ENCODE results near the gene AGBL4. TPM values are rescaled to one million over a fixed set of nuclear protein-coding genes. Genes with fewer than 3 reads are reported as not detected.

AGBL4 gene
- total RNA-seq, 1 donor from 2014 or later: 3.1 TPM

GRCh38 chr1:49630156-49630555 lies 393.6 kb downstream of the AGBL4 start:
- peaks cover 52% of the 10 kb centered on the region for H3K9me3 Mint-ChIP-seq (ENCODE audit: low read depth)
- no peak overlapping the region for H3K27ac Mint-ChIP-seq
- H3K4me3 Mint-ChIP-seq (ENCODE audit: low read depth): no peak overlapping the region

GRCh38 chr1:49627781-49628180 lies 396.0 kb downstream of the AGBL4 start:
- H3K9me3 Mint-ChIP-seq (ENCODE audit: low read depth): peaks cover 65% of the 10 kb centered on the region
- H3K4me3 Mint-ChIP-seq (ENCODE audit: low read depth): no peak overlapping the region
- DNase-seq (ENCODE audit: low spot score, unreplicated experiment): no peak
- no peaks in the 10 kb centered on the region for H3K4me1 Mint-ChIP-seq (ENCODE audit: low read depth)
- no peak overlapping the region for H3K27ac Mint-ChIP-seq
- no peaks in the 10 kb centered on the region for H3K27me3 Mint-ChIP-seq
- no peak for TF ChIP-seq CTCF (IDR thresholded peaks at IDR 0.05; ENCODE audit: unreplicated experiment)
- peaks cover 5% of the 10 kb centered on the region for H3K36me3 Mint-ChIP-seq (ENCODE audit: insufficient read depth)

More at GRCh38 chr1:49630156-49630555, 393.6 kb downstream of the AGBL4 start:
- Mint-ChIP-seq H3K27me3 (no peaks in the 10 kb centered on the region), H3K36me3 (ENCODE audit: insufficient read depth) (peaks cover 5% of the 10 kb centered on the region), H3K4me1 (ENCODE audit: low read depth) (no peaks in the 10 kb centered on the region)
- DNase-seq (ENCODE audit: low spot score, unreplicated experiment): no peak
- TF ChIP-seq CTCF (IDR thresholded peaks at IDR 0.05; ENCODE audit: unreplicated experiment): no peak

GRCh38 chr1:49626472-49626871 lies 397.3 kb downstream of the AGBL4 start:
- Mint-ChIP-seq H3K4me3 (ENCODE audit: low read depth) (no peak overlapping the region), H3K27ac (no peak overlapping the region), H3K36me3 (ENCODE audit: insufficient read depth) (peaks cover 4% of the 10 kb centered on the region), H3K4me1 (ENCODE audit: low read depth) (no peaks in the 10 kb centered on the region), H3K9me3 (ENCODE audit: low read depth) (peaks cover 65% of the 10 kb centered on the region), H3K27me3 (no peaks in the 10 kb centered on the region)
- no peak for TF ChIP-seq CTCF (IDR thresholded peaks at IDR 0.05; ENCODE audit: unreplicated experiment)
- DNase-seq (ENCODE audit: low spot score, unreplicated experiment): no peak

- H3K4me3 Mint-ChIP-seq (ENCODE audit: low read depth): no peak overlapping the region
- H3K36me3 Mint-ChIP-seq (ENCODE audit: insufficient read depth): peaks cover 3% of the 10 kb centered on the region
- no peak for DNase-seq (ENCODE audit: low spot score, unreplicated experiment)
- no peaks in the 10 kb centered on the region for H3K27me3 Mint-ChIP-seq
- no peak overlapping the region for H3K27ac Mint-ChIP-seq
- TF ChIP-seq CTCF (IDR thresholded peaks at IDR 0.05; ENCODE audit: unreplicated experiment): no peak
- no peaks in the 10 kb centered on the region for H3K4me1 Mint-ChIP-seq (ENCODE audit: low read depth)
- peaks cover 61% of the 10 kb centered on the region for H3K9me3 Mint-ChIP-seq (ENCODE audit: low read depth)
Observed at GRCh38 chr1:49622877-49623276, 400.9 kb downstream of the AGBL4 start.

GRCh38 chr1:49606082-49606481 lies 417.7 kb downstream of the AGBL4 start:
- H3K9me3 Mint-ChIP-seq (ENCODE audit: low read depth): peaks cover 66% of the 10 kb centered on the region
- no peak for DNase-seq (ENCODE audit: low spot score, unreplicated experiment)
- no peak overlapping the region for H3K27ac Mint-ChIP-seq
- no peak for TF ChIP-seq CTCF (IDR thresholded peaks at IDR 0.05; ENCODE audit: unreplicated experiment)
- peaks cover 3% of the 10 kb centered on the region for H3K36me3 Mint-ChIP-seq (ENCODE audit: insufficient read depth)
- no peak overlapping the region for H3K4me3 Mint-ChIP-seq (ENCODE audit: low read depth)
- no peaks in the 10 kb centered on the region for H3K27me3 Mint-ChIP-seq
- H3K4me1 Mint-ChIP-seq (ENCODE audit: low read depth): no peaks in the 10 kb centered on the region
